ENCODE results near the gene CDK5.

GRCh38 chr7:151078233-151079040, 20.7 kb upstream of the CDK5 start:
- TF ChIP-seq CTCF (IDR thresholded peaks at IDR 0.05), result no peak
- TF ChIP-seq POLR2A (IDR thresholded peaks at IDR 0.05), result no peak

Measured in adrenal gland (tissue), 5 donors.